MM.1S (cell line): ENCODE measurements around the gene HSPB1.

Experiments
- CTCF ChIP-seq: fragments of 300-600 bp; sonication (generic); IDR thresholded peaks from 2 replicates; pipeline ENCODE4 v1.5.1; 2016; ENCODE audit warnings: antibody characterized with exemption, low read length, mixed read lengths
- EZH2 ChIP-seq: fragments of 300-600 bp; sonication (generic); optimal IDR thresholded peaks from 2 replicates; pipeline ENCODE3; 2017; ENCODE audit warnings: low read depth, mild to moderate bottlenecking, antibody characterized with exemption, low read length, mixed read lengths

- TF ChIP-seq CTCF (no peak), EZH2 (no peak)
Measured at GRCh38 chr7:76260171-76260703, 42.2 kb upstream of the HSPB1 start.
